T-cell (primary cell): ENCODE results near the gene TTLL8. TPM values are rescaled to one million over a fixed set of nuclear protein-coding genes. Genes with fewer than 3 reads are reported as not detected.

Source experiments
- ATAC-seq, 4 experiments: fragments of 200-7000 bp in 3 of 4; fragments of 150-1000 bp in 1 of 4; cut with Tn5 transposase; replicated peaks in 1 of 4; 1 replicate in 3 of 4; 2 replicates in 1 of 4; pipeline ENCODE4 v1.10.0; 2021; ENCODE audit warnings: moderate library complexity in 3 of 4, mild to moderate bottlenecking in 2 of 4, moderate number of reproducible peaks in 1 of 4
- CTCF ChIA-PET, 2 donors: fragments of 300-600 bp; sonication (Branson Sonifier 250); formaldehyde crosslinking; loops; one replicate each; lab custom pipeline; 2022; ENCODE audit warnings: antibody characterized with exemption in 2 of 2; lab: Charles Lee
- POLR2A ChIA-PET, 2 donors: fragments of 300-600 bp; sonication (Branson Sonifier 250); formaldehyde crosslinking; loops; one replicate each; lab custom pipeline; 2022; ENCODE audit warnings: antibody characterized with exemption in 2 of 2; lab: Charles Lee
- DNase-seq, 35 experiments: peaks; one replicate each; pipeline versions ENCODE4 v3.0.0 to v3.0.0-alpha.2; 2013 to 2023
- H3K27ac ChIP-seq: one replicate; pipeline ENCODE4 v1.5.1; 2013; ENCODE audit warnings: low read length
- H3K27me3 ChIP-seq, 2 experiments: replicated peaks in 1 of 2; 1 replicate in 1 of 2; 2 replicates in 1 of 2; pipeline versions ENCODE4 v1.6.1 to v1.7.0; 2013; ENCODE audit warnings: low read length in 1 of 2, mixed read lengths in 1 of 2; ENCODE audit not compliant: control insufficient read depth in 2 of 2, insufficient read depth in 2 of 2; ENCODE audit errors: extremely low read depth in 1 of 2
- H3K36me3 ChIP-seq, 2 donors: 1 replicate in 1 of 2; 2 replicates in 1 of 2; pipeline versions ENCODE4 v1.6.1 to v1.7.0; 2013; ENCODE audit warnings: low read length in 1 of 2; ENCODE audit not compliant: control insufficient read depth in 2 of 2, insufficient read depth in 1 of 2; ENCODE audit errors: extremely low read depth in 1 of 2
- H3K4me1 ChIP-seq, 2 experiments: 1 replicate in 1 of 2; 2 replicates in 1 of 2; pipeline versions ENCODE4 v1.6.1 to v1.7.0; 2013; ENCODE audit warnings: low read length in 2 of 2, mixed read lengths in 1 of 2; ENCODE audit not compliant: insufficient read depth in 2 of 2, control insufficient read depth in 1 of 2; ENCODE audit errors: extremely low read depth in 1 of 2
- H3K4me3 ChIP-seq, 2 donors: 1 replicate in 1 of 2; 2 replicates in 1 of 2; pipeline versions ENCODE4 v1.5.1 to v1.7.0; 2013; ENCODE audit warnings: mild to moderate bottlenecking in 2 of 2, low read length in 1 of 2, moderate library complexity in 1 of 2; ENCODE audit not compliant: control insufficient read depth in 1 of 2; ENCODE audit errors: extremely low read depth in 1 of 2
- H3K9me3 ChIP-seq: 2 replicates; pipeline ENCODE4 v1.7.0; 2013
- H3K27ac Mint-ChIP-seq, 2 donors: one replicate each; pipeline ENCODE4 v1.8.0; 2020 to 2021; ENCODE audit warnings: mild to moderate bottlenecking in 2 of 2, mixed read lengths in 2 of 2
- H3K27me3 Mint-ChIP-seq, 2 donors: one replicate each; pipeline ENCODE4 v1.8.0; 2021 to 2022; ENCODE audit warnings: mixed read lengths in 2 of 2
- H3K36me3 Mint-ChIP-seq: one replicate; pipeline ENCODE4 v1.8.0; 2021; ENCODE audit warnings: mixed read lengths
- H3K4me1 Mint-ChIP-seq, 3 donors: one replicate each; pipeline ENCODE4 v1.8.0; 2020 to 2022; ENCODE audit warnings: mixed read lengths in 3 of 3, mild to moderate bottlenecking in 1 of 3
- H3K4me3 Mint-ChIP-seq, 3 donors: one replicate each; pipeline ENCODE4 v1.8.0; 2020 to 2022; ENCODE audit warnings: mild to moderate bottlenecking in 3 of 3, mixed read lengths in 3 of 3, moderate library complexity in 3 of 3
- H3K9me3 Mint-ChIP-seq, 3 donors: one replicate each; pipeline ENCODE4 v1.8.0; 2020 to 2022; ENCODE audit warnings: mixed read lengths in 3 of 3
- WGBS: methylation state at CpG from one replicate; pipeline ENCODE4 v1.1.5; 2013; ENCODE audit warnings: missing lambda C conversion rate; ENCODE audit not compliant: insufficient coverage; 5-methylcytosine and 5-hydroxymethylcytosine counted together
- total RNA-seq, 35 experiments: library from RNA in 6 of 35; stranded (reverse) in 6 of 35; fragments of 120-200 nt in 1 of 35; gene quantifications; one replicate each; pipeline versions ENCODE4 v1.2.1 to v1.2.4 and lab custom pipeline; 2013 to 2026

The TTLL8 gene
- total RNA-seq, 5 donors from 2014 or later (not counting 1 experiment from before 2014, with no cell fraction given), result not detected

DNA sequence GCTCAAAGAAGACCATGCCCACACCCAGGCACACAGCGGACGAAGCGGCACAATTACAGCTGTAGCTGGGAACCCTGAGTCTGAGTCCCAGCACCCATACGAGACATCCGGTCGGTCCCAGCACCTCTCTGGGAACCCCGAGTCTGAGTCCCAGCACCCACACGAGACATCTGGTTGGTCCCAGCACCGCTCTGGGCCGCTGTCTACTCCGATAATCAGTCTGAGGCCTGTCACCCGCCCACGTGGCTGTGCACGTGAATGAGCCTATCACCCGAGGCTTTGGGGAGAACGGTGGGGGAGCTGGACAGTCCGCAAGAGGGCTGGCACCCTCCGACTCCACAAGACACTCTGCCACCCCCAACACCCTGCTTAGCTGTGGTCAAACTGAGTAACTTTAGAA lies 6.2 kb downstream of the TTLL8 start:
- Histone ChIP-seq H3K27ac (no peak overlapping the region), H3K9me3 (no peaks in the 10 kb centered on the region), H3K36me3 (no peaks in the 10 kb centered on the region), H3K27me3 (peaks cover 0 to 42% of the 10 kb centered on the region in 2 experiments), H3K4me3 (no peak overlapping the region), H3K4me1 (no peaks in the 10 kb centered on the region)
- no peak overlapping the region for H3K27ac Mint-ChIP-seq
- POLR2A ChIA-PET, result interaction anchor here in 1 of 2 donors (0.6 kb wide), 1 partner anchor 210 kb away, joined by 4 read pairs; no protein-coding TSS in a partner anchor
- no peaks in the 10 kb centered on the region for H3K4me1 Mint-ChIP-seq
- H3K36me3 Mint-ChIP-seq, result no peaks in the 10 kb centered on the region
- WGBS, result 86% methylated on average over 14 of the region's 18 CpGs
- no peak for DNase-seq
- H3K4me3 Mint-ChIP-seq, result no peak overlapping the region
- peaks cover 16 to 28% of the 10 kb centered on the region in 2 donors for H3K27me3 Mint-ChIP-seq
- no peak for ATAC-seq
- peaks cover 0 to 4% (median 0%) of the 10 kb centered on the region in 3 donors for H3K9me3 Mint-ChIP-seq
- CTCF ChIA-PET, result no interaction called here

DNA sequence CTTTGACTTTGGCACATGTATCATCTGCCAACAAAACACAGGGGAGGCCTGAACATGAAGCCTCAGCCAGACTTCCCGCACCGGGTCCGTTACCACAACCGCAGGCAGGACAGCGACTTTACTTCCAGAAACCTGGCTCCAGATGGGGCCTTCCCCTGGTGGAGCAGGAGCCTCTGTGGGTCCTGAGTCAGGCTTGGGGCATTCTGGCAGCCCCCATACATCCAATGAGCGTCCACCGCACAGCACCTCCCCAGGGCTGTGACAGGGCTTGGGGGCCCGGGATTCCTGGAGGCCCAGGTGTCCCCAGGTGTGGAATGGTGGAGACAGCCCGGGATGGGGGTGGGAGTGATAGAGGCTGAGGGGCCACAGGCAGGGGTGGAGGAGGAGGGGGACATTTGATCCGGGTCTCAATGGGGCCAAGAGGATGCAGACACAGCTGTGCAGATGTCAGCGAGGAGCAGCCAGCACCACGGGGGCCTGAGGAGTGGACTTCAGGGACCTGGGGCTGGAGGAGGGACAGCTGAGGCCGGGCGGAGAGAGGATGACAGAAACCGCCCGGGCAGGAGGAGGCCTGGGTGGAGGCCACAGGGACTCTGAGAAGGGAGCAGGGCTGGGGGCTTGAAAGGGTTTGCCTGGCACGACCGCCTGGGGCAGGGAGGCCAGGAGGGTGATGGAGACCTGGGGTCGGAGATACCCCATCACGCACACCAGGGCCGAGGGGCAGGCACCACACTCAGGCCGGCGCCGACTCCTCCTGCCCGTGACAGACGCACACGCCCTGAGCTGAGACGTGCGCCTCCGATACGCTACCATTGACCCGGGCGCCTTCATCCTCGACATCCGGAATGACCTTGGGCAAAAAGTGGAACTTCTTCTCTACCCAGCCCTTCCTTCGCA lies 8.6 kb downstream of the TTLL8 start:
- Mint-ChIP-seq H3K4me3 (no peak overlapping the region), H3K9me3 (peaks cover 0 to 4% (median 0%) of the 10 kb centered on the region in 3 donors), H3K4me1 (peaks cover 2 to 5% (median 4%) of the 10 kb centered on the region in 3 donors), H3K36me3 (no peaks in the 10 kb centered on the region), H3K27me3 (peaks cover 12 to 13% of the 10 kb centered on the region in 2 donors), H3K27ac (no peak overlapping the region)
- no peak for ATAC-seq
- H3K4me1 ChIP-seq, result peaks cover 0 to 7% of the 10 kb centered on the region in 2 experiments
- H3K4me3 ChIP-seq, result no peak overlapping the region
- ChIA-PET POLR2A (no interaction called here), CTCF (no interaction called here)
- 91% methylated on average over 25 of the region's 36 CpGs for WGBS
- no peaks in the 10 kb centered on the region for H3K36me3 ChIP-seq
- H3K27me3 ChIP-seq, result peaks cover 0 to 44% of the 10 kb centered on the region in 2 experiments
- no peak overlapping the region for H3K27ac ChIP-seq
- no peak for DNase-seq
- H3K9me3 ChIP-seq, result no peaks in the 10 kb centered on the region

DNA sequence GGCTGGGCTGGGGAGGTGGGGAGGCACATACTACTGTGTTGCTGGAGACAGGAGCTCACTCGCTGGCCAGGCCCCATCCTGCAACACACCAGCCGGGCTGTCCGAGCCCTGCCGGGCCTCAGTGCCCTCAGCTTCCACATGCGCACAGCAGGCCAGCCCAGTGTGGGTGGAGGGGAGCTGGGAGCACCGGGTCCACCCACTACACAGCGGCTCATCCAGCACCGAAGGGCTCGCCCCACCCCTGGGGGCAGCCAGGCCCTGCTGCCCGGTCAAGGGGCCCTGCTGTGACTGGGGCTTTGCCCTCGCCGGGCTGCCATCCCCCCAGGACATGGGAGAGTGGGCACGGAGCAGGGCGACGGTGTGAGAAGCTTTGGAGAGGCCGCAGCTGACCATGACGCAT lies 9.3 kb downstream of the TTLL8 start:
- 87% methylated on average over 6 of the region's 17 CpGs for WGBS
- Mint-ChIP-seq H3K9me3 (peaks cover 0 to 2% (median 0%) of the 10 kb centered on the region in 3 donors), H3K36me3 (no peaks in the 10 kb centered on the region), H3K27me3 (peaks cover 13% of the 10 kb centered on the region in 2 donors), H3K27ac (no peak overlapping the region), H3K4me1 (peaks cover 7 to 8% (median 8%) of the 10 kb centered on the region in 3 donors), H3K4me3 (no peak overlapping the region)
- Histone ChIP-seq H3K27me3 (peaks cover 0 to 43% of the 10 kb centered on the region in 2 experiments), H3K4me3 (no peak overlapping the region), H3K9me3 (no peaks in the 10 kb centered on the region), H3K36me3 (no peaks in the 10 kb centered on the region), H3K4me1 (peaks cover 0 to 12% of the 10 kb centered on the region in 2 experiments), H3K27ac (no peak overlapping the region)
- DNase-seq (no peak), ATAC-seq (no peak)
- POLR2A ChIA-PET, result no interaction called here
- CTCF ChIA-PET, result no interaction called here

GRCh38 chr22:50048061-50048765 lies 9.9 kb downstream of the TTLL8 start:
- ATAC-seq (no peak), DNase-seq (no peak)
- H3K4me1 ChIP-seq, result peaks cover 0 to 12% of the 10 kb centered on the region in 2 experiments
- no peak overlapping the region for H3K4me3 ChIP-seq
- peaks cover 0 to 43% of the 10 kb centered on the region in 2 experiments for H3K27me3 ChIP-seq
- H3K9me3 ChIP-seq, result no peaks in the 10 kb centered on the region
- Mint-ChIP-seq H3K4me1 (peaks cover 7 to 12% (median 10%) of the 10 kb centered on the region in 3 donors), H3K9me3 (no peaks in the 10 kb centered on the region), H3K4me3 (no peak overlapping the region), H3K36me3 (no peaks in the 10 kb centered on the region), H3K27me3 (peaks cover 16 to 18% of the 10 kb centered on the region in 2 donors), H3K27ac (no peak overlapping the region)
- WGBS, result 72% methylated on average over 11 of the region's 12 CpGs
- H3K36me3 ChIP-seq, result no peaks in the 10 kb centered on the region
- no peak overlapping the region for H3K27ac ChIP-seq
- CTCF ChIA-PET, result no interaction called here
- POLR2A ChIA-PET, result no interaction called here

GRCh38 chr22:50047346-50047745 lies 10.8 kb downstream of the TTLL8 start:
- Histone ChIP-seq H3K27ac (no peak overlapping the region), H3K4me3 (no peak overlapping the region), H3K27me3 (peaks cover 0 to 46% of the 10 kb centered on the region in 2 experiments), H3K9me3 (no peaks in the 10 kb centered on the region), H3K36me3 (no peaks in the 10 kb centered on the region), H3K4me1 (peaks cover 0 to 12% of the 10 kb centered on the region in 2 experiments)
- Mint-ChIP-seq H3K9me3 (no peaks in the 10 kb centered on the region), H3K36me3 (no peaks in the 10 kb centered on the region), H3K27me3 (peaks cover 16 to 25% of the 10 kb centered on the region in 2 donors), H3K27ac (no peak overlapping the region), H3K4me3 (no peak overlapping the region), H3K4me1 (peaks cover 7 to 13% (median 10%) of the 10 kb centered on the region in 3 donors)
- 88% methylated on average over 10 of the region's 16 CpGs for whole genome bisulfite sequencing
- DNase-seq (no peak), ATAC-seq (no peak)
- ChIA-PET CTCF (no interaction called here), POLR2A (no interaction called here)

- ChIA-PET POLR2A (no interaction called here), CTCF (interaction anchor here in 1 of 2 donors (0.6 kb wide), 1 partner anchor 16 kb away, joined by 4 read pairs; no protein-coding TSS in a partner anchor)
- Histone ChIP-seq H3K27ac (no peak overlapping the region), H3K27me3 (peaks cover 0 to 47% of the 10 kb centered on the region in 2 experiments), H3K36me3 (no peaks in the 10 kb centered on the region), H3K9me3 (no peaks in the 10 kb centered on the region), H3K4me1 (peaks cover 0 to 12% of the 10 kb centered on the region in 2 experiments), H3K4me3 (no peak overlapping the region)
- no peaks in the 10 kb centered on the region for H3K9me3 Mint-ChIP-seq
- peaks cover 16 to 30% of the 10 kb centered on the region in 2 donors for H3K27me3 Mint-ChIP-seq
- H3K4me3 Mint-ChIP-seq, result no peak overlapping the region
- H3K27ac Mint-ChIP-seq, result no peak overlapping the region
- no peaks in the 10 kb centered on the region for H3K36me3 Mint-ChIP-seq
- peaks cover 7 to 13% (median 10%) of the 10 kb centered on the region in 3 donors for H3K4me1 Mint-ChIP-seq
- WGBS, result 93% methylated on average over 11 of the region's 27 CpGs
- ATAC-seq, result no peak
- no peak for DNase-seq
Observed at GRCh38 chr22:50046481-50047245, 11.4 kb downstream of the TTLL8 start.
